Stimulated activated CD8-positive, alpha-beta memory T cell treated with anti-CD3 and anti-CD28 coated beads, Interleukin-15, amount 100 ng/mL, for 1 hour (primary cell): Measurements from ENCODE around the gene GLDC.
"Not testable (repeated sequence)": the region's sequence is repeated elsewhere in the genome, so short reads cannot be mapped to it uniquely, and the experiment has no call there.

ENCODE experiments used
- DNase-seq: peaks from one replicate; pipeline ENCODE4 v3.0.0-alpha.2; 2020; ENCODE audit warnings: low read depth

GLDC gene

GRCh38 chr9:6565312-6565711, 80.2 kb downstream of the GLDC start:
- no peak for DNase-seq

GRCh38 chr9:6564868-6565267, 80.7 kb downstream of the GLDC start:
- no peak for DNase-seq

GRCh38 chr9:6564360-6564759, 81.2 kb downstream of the GLDC start:
- no peak for DNase-seq

- no peak for DNase-seq
These were observed 82.6 kb downstream of the GLDC start for GRCh38 chr9:6562871-6563430.

GRCh38 chr9:6562201-6562600, 83.3 kb downstream of the GLDC start:
- no peak for DNase-seq

- DNase-seq, result no peak
These were observed 87.5 kb downstream of the GLDC start for GRCh38 chr9:6557883-6558616.

- DNase-seq, result no peak
These were observed 91.7 kb downstream of the GLDC start for GRCh38 chr9:6553866-6554265.

GRCh38 chr9:6552498-6553121, 92.9 kb downstream of the GLDC start:
- DNase-seq, result no peak

GRCh38 chr9:6552033-6552432, 93.5 kb downstream of the GLDC start:
- no peak for DNase-seq

- no peak for DNase-seq
These were observed 94.4 kb downstream of the GLDC start for GRCh38 chr9:6551136-6551535.

- DNase-seq, result no peak
These were observed 96.3 kb downstream of the GLDC start for GRCh38 chr9:6549106-6549800.

- no peak for DNase-seq
These were observed 100.4 kb downstream of the GLDC start for GRCh38 chr9:6545017-6545691.

GRCh38 chr9:6543204-6543603, 102.3 kb downstream of the GLDC start:
- no peak for DNase-seq

GRCh38 chr9:6542617-6543016, 102.9 kb downstream of the GLDC start:
- DNase-seq, result not testable (repeated sequence)

- DNase-seq, result no peak
These were observed 106.9 kb downstream of the GLDC start for GRCh38 chr9:6538666-6539071.

- DNase-seq, result no peak
These were observed 109.9 kb downstream of the GLDC start for GRCh38 chr9:6535594-6535993.

GRCh38 chr9:6525326-6526045, 120.0 kb downstream of the GLDC start:
- no peak for DNase-seq

- DNase-seq, result no peak
These were observed 123.3 kb downstream of the GLDC start for GRCh38 chr9:6522263-6522662.

- DNase-seq, result no peak
These were observed 133.4 kb downstream of the GLDC start for GRCh38 chr9:6512085-6512657.

GRCh38 chr9:6506571-6506970, 139.0 kb downstream of the GLDC start:
- no peak for DNase-seq

- DNase-seq, result no peak
These were observed 143.1 kb downstream of the GLDC start for GRCh38 chr9:6502399-6502798.
